DLD1 (cell line): ENCODE measurements around the gene PML.

ENCODE experiments used
- in situ Hi-C: cut with HindIII; loops from 2 replicates; pipeline ENCODE4 v1.10.0; 2017; ENCODE audit warnings: low sequenced_read_pairs

Gene PML

GRCh38 chr15:73994413-73994883 lies at the start of gene PML:
Gene PML, plus strand, starts transcription at chr15:73994716. Its CDS starts 97 bp downstream, at chr15:73994813.
- in situ Hi-C loops = no loop called here

GRCh38 chr15:73945130-73945508 lies 49.4 kb upstream of the PML start:
- in situ Hi-C loops = no loop called here

- in situ Hi-C loops = no loop called here
These were observed 48.3 kb upstream of the PML start for GRCh38 chr15:73946046-73946721.

- in situ Hi-C loops = no loop called here
These were observed 47.6 kb upstream of the PML start for GRCh38 chr15:73946795-73947370.

- in situ Hi-C loops = no loop called here
These were observed 46.9 kb upstream of the PML start for GRCh38 chr15:73947651-73948050.

- in situ Hi-C loops = no loop called here
These were observed 46.1 kb upstream of the PML start for GRCh38 chr15:73948396-73948795.

GRCh38 chr15:73948982-73949381 lies 45.5 kb upstream of the PML start:
- in situ Hi-C loops = no loop called here

- in situ Hi-C loops = no loop called here
These were observed 45.0 kb upstream of the PML start for GRCh38 chr15:73949496-73949895.

- in situ Hi-C loops = no loop called here
These were observed 44.1 kb upstream of the PML start for GRCh38 chr15:73950479-73950830.

- in situ Hi-C loops = no loop called here
These were observed 43.5 kb upstream of the PML start for GRCh38 chr15:73950831-73951561.

- in situ Hi-C loops = no loop called here
These were observed 42.9 kb upstream of the PML start for GRCh38 chr15:73951601-73952000.

GRCh38 chr15:73952171-73952912 lies 42.2 kb upstream of the PML start:
- in situ Hi-C loops = no loop called here

- in situ Hi-C loops = no loop called here
These were observed 41.4 kb upstream of the PML start for GRCh38 chr15:73952913-73953750.

- in situ Hi-C loops = no loop called here
These were observed 40.0 kb upstream of the PML start for GRCh38 chr15:73954188-73955145.

- in situ Hi-C loops = no loop called here
These were observed 39.2 kb upstream of the PML start for GRCh38 chr15:73955326-73955725.

GRCh38 chr15:73955861-73956742 lies 38.4 kb upstream of the PML start:
- in situ Hi-C loops = no loop called here

GRCh38 chr15:73956743-73957135 lies 37.8 kb upstream of the PML start:
- in situ Hi-C loops = no loop called here

GRCh38 chr15:73957276-73957675 lies 37.2 kb upstream of the PML start:
- in situ Hi-C loops = no loop called here
